GM06990 (cell line): ENCODE data around the gene POTEF.
"Not testable (repeated sequence)": the region's sequence is repeated elsewhere in the genome, so short reads cannot be mapped to it uniquely, and the experiment has no call there.

Source experiments
- DNase-seq: peaks from one replicate; pipeline ENCODE4 v3.0.0-alpha.2; 2011; ENCODE audit not compliant: insufficient read length; ENCODE audit errors: extremely low read depth
- H3K27me3 ChIP-seq: replicated peaks from 2 replicates; pipeline ENCODE4 v1.6.0; 2011; ENCODE audit warnings: low read length; ENCODE audit not compliant: control insufficient read depth, insufficient read depth
- H3K36me3 ChIP-seq: 2 replicates; pipeline ENCODE4 v1.5.1; 2011; ENCODE audit warnings: low read length; ENCODE audit not compliant: control insufficient read depth, insufficient read depth
- H3K4me3 ChIP-seq: replicated peaks from 2 replicates; pipeline ENCODE4 v1.5.1; 2011; ENCODE audit warnings: low read depth, mild to moderate bottlenecking, control low read depth, low read length

POTEF gene

DNA sequence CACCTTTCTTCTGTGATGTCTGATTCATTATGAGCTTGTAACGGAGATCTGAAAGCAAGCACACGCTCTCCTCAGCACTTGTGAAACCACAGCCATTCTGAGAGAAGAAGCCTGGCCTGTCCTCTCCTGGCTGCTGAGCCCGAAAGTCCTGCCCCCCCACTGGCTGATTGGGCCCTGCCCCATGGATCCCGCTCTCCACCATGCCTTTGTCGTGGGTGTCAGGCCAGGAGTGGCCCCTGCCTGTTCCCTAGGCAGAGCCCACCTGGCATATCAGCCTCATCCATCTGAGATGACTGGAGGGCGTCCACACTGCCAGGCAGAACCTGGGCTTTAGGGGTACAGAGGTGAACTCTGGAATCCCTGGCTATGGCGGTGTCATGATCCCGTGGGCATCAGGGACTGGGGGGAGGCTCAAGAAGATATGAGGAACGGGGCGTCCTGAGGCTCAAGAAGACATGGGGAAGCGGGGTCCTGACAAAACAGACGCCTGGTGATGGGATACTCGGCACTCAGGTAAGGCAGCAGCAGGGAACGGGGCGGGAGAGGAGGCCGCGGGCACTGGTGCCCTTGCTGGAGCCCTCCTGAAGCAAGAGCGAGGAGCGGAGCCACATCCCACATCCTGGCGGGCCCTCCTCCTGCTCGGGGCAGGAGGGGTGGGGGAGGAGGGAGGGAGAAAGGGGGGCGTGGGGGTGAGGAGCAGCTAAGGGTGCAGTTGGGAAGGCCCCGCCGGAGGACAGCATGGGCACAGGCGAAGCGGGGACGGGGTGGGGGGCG lies 14.4 kb upstream of the POTEF start:
- DNase-seq = not testable (repeated sequence)

DNA sequence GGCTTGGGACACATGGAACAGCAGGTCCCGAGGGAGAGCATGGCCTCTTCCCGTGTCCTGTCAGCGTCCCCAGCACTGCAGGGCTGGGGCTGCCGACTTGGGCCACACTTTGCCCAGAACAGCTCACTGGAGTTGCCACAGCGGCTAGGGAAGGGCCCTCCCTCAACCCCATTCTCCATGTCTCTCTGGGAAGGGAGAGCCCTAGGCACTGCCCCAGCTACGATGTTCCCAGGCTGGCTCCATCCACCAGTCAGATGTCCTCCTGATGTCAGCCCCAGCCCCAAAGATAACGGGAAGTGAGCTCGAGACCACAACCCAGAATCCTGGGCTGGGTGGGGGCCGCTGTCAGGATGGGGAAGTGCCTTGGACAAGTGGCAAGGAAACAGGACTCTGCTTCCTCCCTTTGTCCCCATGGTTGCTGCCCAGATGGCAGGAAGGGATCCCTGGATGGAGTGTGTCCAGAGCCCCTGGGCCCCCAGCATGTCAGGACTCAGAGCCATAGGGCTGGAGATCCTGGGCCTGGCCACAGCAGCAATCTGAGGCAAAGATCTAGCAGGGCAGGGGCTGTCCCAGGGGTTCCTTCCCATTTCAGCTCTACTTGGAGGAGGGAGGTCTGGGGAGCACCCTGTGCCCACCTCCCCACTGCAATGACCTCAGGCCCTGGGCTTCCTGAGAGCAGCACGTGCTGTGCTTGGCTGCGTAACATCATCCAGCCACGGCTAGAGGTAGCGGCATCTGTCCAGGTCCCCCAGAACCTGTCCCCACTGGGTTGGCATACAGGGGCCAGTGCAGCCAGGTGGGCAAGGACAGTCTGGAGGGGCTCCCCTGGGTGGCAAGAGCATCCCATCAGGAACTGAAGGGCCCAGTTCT lies 13.6 kb upstream of the POTEF start:
- H3K4me3 ChIP-seq, H3K27me3 ChIP-seq, H3K36me3 ChIP-seq, DNase-seq: not testable (repeated sequence)

More for the DNA sequence above, 14.4 kb upstream of the POTEF start:
- not testable (repeated sequence) for H3K4me3 ChIP-seq, H3K27me3 ChIP-seq, H3K36me3 ChIP-seq

DNA sequence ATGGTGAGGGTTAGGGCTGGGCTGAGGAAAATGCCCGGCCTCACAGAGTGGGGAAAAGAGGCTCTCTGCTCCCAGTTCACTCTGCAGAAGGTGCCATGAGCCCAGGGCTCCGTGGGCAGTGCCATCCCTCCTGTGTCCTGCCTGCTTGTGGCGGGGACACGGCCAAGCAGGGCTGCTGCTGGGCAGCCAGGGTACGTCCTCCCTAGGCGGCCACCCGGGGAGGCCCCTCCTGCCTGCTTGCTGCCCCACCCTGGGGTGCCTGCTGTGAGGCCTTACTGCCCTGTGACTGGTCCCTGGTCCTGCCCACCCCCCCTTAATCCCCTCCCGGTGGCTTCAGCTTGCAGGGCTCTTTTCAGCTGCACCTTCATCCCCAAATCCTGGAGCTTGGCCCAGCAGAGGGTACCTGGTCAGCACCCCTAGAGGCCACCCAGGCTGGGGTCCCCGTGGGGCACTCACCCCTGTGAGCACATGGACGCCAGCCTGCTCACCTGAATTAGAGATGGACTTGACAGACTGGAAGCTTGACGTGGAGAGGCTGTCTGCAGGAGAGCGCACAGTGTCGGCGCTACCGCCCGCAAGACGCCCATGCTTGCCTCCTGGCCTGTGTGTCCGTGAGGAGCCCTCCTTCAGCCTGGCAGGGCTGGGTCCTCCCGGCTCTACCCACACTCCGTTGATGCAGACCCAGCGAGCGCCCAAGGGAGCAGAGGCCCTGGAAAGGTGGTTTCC lies 12.8 kb upstream of the POTEF start:
- H3K27me3 ChIP-seq = not testable (repeated sequence)

DNA sequence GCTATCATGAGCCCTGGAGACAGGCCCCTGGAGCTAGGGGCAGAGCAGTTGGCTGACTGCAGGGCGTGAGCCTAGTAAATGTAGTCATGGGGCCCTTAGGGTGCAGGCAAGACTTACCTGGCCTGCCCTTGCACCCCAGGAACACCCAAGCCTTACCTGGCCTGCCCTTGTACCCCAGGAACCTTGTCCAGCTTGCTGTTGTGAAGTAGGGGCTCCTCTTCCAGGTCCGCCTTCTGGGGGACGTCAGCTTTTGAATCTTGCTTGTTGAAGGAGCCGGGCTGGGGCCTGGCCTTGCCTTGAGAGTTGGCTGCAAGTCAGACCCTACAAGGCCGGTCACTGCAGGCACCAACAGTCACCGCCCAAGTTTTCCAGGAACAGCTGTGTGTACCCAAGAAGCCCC lies 12.0 kb upstream of the POTEF start:
- not testable (repeated sequence) for H3K36me3 ChIP-seq, DNase-seq, H3K4me3 ChIP-seq, H3K27me3 ChIP-seq

More for the DNA sequence above, 12.8 kb upstream of the POTEF start:
- H3K4me3 ChIP-seq, DNase-seq, H3K36me3 ChIP-seq: not testable (repeated sequence)

DNA sequence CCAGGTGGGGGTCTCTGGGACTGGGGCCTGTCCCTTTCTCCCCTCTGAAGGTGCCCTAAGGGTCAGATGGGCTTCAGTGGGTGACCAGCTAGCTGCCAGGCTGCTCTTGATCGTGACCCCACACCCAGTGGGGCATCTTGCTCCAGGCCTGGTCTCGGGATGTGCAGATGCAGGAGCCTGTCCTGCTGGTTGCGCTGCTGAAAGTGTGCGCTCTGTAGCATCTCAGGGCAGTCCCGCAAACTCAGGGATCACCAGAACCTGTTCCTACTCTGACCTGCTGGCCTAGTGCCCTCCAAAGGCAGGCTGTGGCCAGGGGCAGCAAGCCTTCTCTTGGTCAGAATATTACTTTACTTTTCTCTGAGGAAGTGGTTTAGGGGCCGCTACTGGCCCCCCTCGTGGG lies 11.5 kb upstream of the POTEF start:
- H3K4me3 ChIP-seq, H3K27me3 ChIP-seq, H3K36me3 ChIP-seq, DNase-seq: not testable (repeated sequence)

DNA sequence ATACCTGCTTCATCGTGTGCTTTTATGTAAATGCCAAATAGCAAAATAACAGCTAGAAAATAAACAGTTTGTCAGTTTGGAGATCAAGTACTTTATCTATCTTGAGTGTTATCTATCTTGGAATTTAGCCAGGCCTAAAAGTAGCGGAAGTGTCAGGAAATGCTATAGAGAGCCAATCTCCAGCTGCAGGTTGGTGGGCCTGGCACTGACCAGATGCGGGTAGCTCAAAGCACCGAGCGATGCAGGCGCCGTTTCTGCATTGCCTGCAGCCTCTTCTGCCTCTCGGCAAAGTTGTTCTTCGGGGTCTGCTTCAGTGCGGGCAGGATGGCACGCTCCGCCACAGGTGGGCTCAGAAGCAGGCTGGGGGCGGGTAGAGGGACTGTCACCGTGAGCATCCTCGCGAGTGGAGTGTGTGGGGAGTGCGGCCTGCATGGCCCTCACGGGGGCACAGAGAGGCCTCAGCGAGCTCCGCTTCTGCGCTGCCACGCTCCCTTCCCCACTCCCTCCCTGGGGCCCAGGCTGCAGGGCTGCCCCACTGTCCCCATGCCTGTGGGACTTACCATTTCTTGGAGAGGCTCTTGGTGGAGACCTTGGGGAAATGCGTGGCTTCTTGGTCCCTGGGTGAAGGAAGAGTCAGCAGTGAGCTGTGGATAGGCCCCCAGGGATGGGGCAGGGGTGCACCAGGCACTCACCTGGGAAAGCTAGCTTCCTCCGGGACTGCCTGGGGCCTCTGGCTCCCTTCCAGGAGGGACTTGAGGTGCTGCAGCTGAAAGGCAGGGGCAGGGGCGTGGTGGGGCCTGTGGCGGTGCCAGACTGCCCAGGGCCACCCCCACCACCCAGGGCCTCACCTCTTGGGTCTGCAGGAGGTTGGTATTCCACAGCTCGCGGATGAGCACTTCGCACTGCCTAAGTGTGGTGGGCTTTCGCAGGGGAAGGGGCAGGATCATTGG lies 10.6 kb upstream of the POTEF start:
- DNase-seq, H3K36me3 ChIP-seq, H3K27me3 ChIP-seq, H3K4me3 ChIP-seq: not testable (repeated sequence)

DNA sequence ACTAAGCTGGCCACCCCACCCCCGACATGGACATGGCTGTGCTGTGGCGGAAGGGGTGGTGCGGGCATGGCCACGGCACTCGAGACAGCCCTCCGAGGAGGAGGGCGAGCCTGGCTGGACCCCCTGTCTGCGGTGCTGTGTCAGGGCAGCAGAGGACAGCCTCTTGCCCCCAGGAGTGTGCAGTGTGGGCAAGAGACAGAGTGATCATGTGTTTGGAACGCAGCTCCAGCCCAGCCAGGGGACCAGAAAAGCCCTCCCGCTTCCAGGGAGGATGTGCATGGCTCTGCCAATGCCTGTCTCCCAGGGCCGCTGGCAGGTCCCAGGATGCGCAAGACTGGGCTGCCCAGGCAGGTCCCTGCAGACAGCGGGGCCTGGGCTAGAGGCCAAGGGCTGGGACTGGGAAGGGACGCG lies 9.8 kb upstream of the POTEF start:
- not testable (repeated sequence) for H3K36me3 ChIP-seq, H3K4me3 ChIP-seq, DNase-seq, H3K27me3 ChIP-seq

DNA sequence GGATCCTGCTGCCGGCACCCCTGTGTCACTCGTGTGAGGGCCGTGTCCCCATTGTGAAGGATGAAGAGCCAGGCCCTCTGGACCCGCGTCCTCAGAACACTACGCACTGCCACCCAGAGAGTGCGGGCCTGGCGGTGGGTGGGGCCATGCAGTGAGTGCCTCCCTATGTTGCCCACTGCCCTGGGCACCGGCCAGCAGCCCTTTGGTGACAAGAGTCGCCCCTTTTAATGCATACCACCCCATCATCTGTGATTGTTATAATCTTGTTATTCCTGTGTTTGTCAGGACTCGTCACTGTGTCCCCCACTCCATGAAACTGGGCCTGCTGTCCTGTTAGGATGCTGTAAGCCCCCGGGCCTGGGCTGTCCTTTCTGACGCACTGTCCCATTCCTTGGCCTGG lies 9.3 kb upstream of the POTEF start:
- not testable (repeated sequence) for DNase-seq, H3K36me3 ChIP-seq, H3K4me3 ChIP-seq, H3K27me3 ChIP-seq

DNA sequence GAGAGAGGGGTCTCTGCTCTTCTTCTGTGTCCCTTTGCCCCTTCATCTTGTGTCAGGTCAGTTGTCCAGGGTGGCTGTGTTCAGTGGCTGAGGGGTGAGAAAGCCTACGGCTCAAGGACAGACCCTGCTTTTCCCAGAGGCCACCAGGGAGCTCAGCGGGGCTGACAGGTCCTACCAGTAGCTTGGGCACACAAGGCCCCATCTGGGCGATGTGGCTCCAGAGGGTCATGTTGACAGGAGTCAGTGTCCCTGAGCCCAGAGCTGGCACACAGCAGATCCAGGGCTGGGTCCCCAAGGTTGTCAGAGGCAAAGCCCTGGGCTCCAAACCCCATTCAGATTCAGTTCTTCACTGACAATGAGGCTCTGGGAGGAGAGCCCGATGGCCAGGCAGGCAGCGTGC lies 8.1 kb upstream of the POTEF start:
- H3K36me3 ChIP-seq, H3K4me3 ChIP-seq, H3K27me3 ChIP-seq, DNase-seq: not testable (repeated sequence)

DNA sequence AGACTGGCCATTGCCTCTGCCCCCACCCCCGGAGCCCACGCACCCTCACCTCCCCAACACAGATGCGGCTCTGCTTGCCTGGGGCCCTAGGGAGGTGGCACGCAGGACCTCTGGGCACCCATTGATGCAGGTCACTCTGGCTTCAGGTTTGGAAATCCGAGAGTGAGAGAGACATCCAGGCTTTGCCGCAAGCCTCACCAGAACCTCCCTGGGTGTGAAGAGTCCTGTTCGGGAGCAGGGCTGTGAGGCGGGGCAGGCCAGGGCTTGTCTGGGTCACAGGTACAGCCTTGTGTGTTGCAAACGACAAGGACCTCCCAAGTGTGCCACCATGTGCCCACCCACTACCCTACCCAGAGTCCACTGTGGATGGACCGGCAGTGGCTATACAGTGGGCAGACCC lies 7.5 kb upstream of the POTEF start:
- H3K4me3 ChIP-seq, H3K27me3 ChIP-seq, DNase-seq, H3K36me3 ChIP-seq: not testable (repeated sequence)
